GM12878 (cell line): ENCODE measurements around the gene BCAP31. TPM values are rescaled to one million over a fixed set of nuclear protein-coding genes. Genes with fewer than 3 reads are reported as not detected.

ENCODE experiments used
- ATAC-seq: fragments of 200-7000 bp; cut with Tn5 transposase; 3 replicates; pipeline ENCODE4 v1.9.1; 2020; ENCODE audit warnings: mild to moderate bottlenecking, moderate library complexity
- BruUV-seq: library from RNA; stranded (reverse); fragments of 400-500 nt; replicated peaks from 2 replicates; lab custom pipeline; 2021; lab: Mats Ljungman, UMichigan
- CTCF ChIA-PET: fragments of 300-600 bp; sonication (Branson Sonifier 250); formaldehyde crosslinking; extraction: SDS; loops from one replicate; lab custom pipeline; 2021; ENCODE audit warnings: inconsistent platforms; lab: Yijun Ruan, JAX
- POLR2A ChIA-PET: fragments of 350-600 bp; formaldehyde crosslinking; extraction: SDS; loops from one replicate; lab custom pipeline; 2021; ENCODE audit warnings: inconsistent platforms; lab: Charles Lee
- RAD21 ChIA-PET: fragments of 300-600 bp; sonication (Branson Sonifier 250); formaldehyde crosslinking; loops from one replicate; lab custom pipeline; 2023; ENCODE audit warnings: antibody characterized with exemption; ENCODE audit not compliant: unreplicated experiment; lab: Charles Lee
- SMC1A ChIA-PET: fragments of 300-600 bp; sonication (Branson Sonifier 250); formaldehyde crosslinking; loops from one replicate; lab custom pipeline; 2023; ENCODE audit not compliant: unreplicated experiment, uncharacterized antibody; lab: Charles Lee
- DNase-seq: peaks from one replicate; pipeline ENCODE4 v3.0.0-alpha.2; 2011; ENCODE audit warnings: low read depth, low spot score
- FAIRE-seq: peaks from 3 replicates; lab custom pipeline; 2011; peaks lifted over from hg19 to GRCh38; lab: Jason Lieb, UNC
- H2AFZ ChIP-seq: 2 replicates; pipeline ENCODE4 v1.6.0; 2011; ENCODE audit warnings: low read depth, low read length, control low read depth; ENCODE audit not compliant: control insufficient read depth
- H3K27ac ChIP-seq: 2 replicates; pipeline ENCODE4 v1.5.1; 2011; ENCODE audit warnings: control low read depth; ENCODE audit not compliant: control insufficient read depth, insufficient read depth
- H3K27me3 ChIP-seq, 2 experiments: replicated peaks in 1 of 2; 2 replicates each; pipeline versions ENCODE4 v1.6.0 to v1.6.1; 2011; ENCODE audit warnings: low read length in 1 of 2; ENCODE audit not compliant: control insufficient read depth in 2 of 2, insufficient read depth in 2 of 2
- H3K36me3 ChIP-seq, 2 experiments: 2 replicates each; pipeline ENCODE4 v1.5.1; 2011; ENCODE audit warnings: low read length in 1 of 2; ENCODE audit not compliant: control insufficient read depth in 2 of 2, insufficient read depth in 2 of 2
- H3K4me1 ChIP-seq: 2 replicates; pipeline ENCODE4 v1.6.1; 2011; ENCODE audit warnings: mild to moderate bottlenecking, low read length, moderate library complexity, mixed read lengths; ENCODE audit not compliant: control insufficient read depth, insufficient read depth
- H3K4me2 ChIP-seq: 2 replicates; pipeline ENCODE4 v1.6.0; 2011; ENCODE audit warnings: control low read depth; ENCODE audit not compliant: control insufficient read depth, insufficient read depth
- H3K4me3 ChIP-seq: fragments of 200-600 bp; sonication (generic); 2 replicates; pipeline ENCODE4 v1.5.1; 2016
- H3K79me2 ChIP-seq: 2 replicates; pipeline ENCODE4 v1.6.0; 2011; ENCODE audit warnings: low read length; ENCODE audit not compliant: control insufficient read depth, insufficient read depth
- H3K9ac ChIP-seq: 2 replicates; pipeline ENCODE4 v1.8.0; 2011; ENCODE audit warnings: low read length, control low read depth, mixed read lengths; ENCODE audit not compliant: control insufficient read depth, insufficient read depth
- H3K9me3 ChIP-seq: replicated peaks from 3 replicates; pipeline ENCODE4 v1.5.1; 2011; ENCODE audit warnings: mild to moderate bottlenecking, low read length; ENCODE audit not compliant: control insufficient read depth, insufficient read depth
- H4K20me1 ChIP-seq: 2 replicates; pipeline ENCODE4 v1.6.0; 2011; ENCODE audit not compliant: control insufficient read depth, insufficient read depth
- DPF2 ChIP-seq: fragments of 450-650 bp; IDR thresholded peaks from 2 replicates; pipeline ENCODE4 v1.6.1; 2017; ENCODE audit warnings: mild to moderate bottlenecking
- FOXM1 ChIP-seq: IDR thresholded peaks from 2 replicates; pipeline ENCODE4 v1.6.1; 2012; ENCODE audit warnings: low read depth, mild to moderate bottlenecking, inconsistent platforms, low read length, moderate library complexity
- HDAC2 ChIP-seq: fragments of 200-600 bp; sonication (generic); IDR thresholded peaks from 2 replicates; pipeline ENCODE4 v1.6.1; 2017
- MEF2B ChIP-seq: fragments of 450-650 bp; IDR thresholded peaks from 2 replicates; pipeline ENCODE4 v1.6.1; 2018; ENCODE audit warnings: mild to moderate bottlenecking, moderate library complexity; ENCODE audit not compliant: partially characterized antibody, poor library complexity, severe bottlenecking
- NR2C1 ChIP-seq: fragments of 450-650 bp; IDR thresholded peaks from 2 replicates; pipeline ENCODE4 v1.6.1; 2017; ENCODE audit warnings: antibody characterized with exemption, mild to moderate bottlenecking, moderate library complexity
- RAD21 ChIP-seq: IDR thresholded peaks from 2 replicates; pipeline ENCODE4 v1.6.1; 2011; ENCODE audit warnings: mild to moderate bottlenecking, low read depth, low read length, moderate library complexity; ENCODE audit not compliant: insufficient read depth
- SMC3 ChIP-seq: IDR thresholded peaks from 2 replicates; pipeline ENCODE4 v1.6.1; 2011; ENCODE audit warnings: low read length, improper control_type of control experiment, borderline replicate concordance
- SPI1 ChIP-seq: IDR thresholded peaks from 2 replicates; pipeline ENCODE4 v1.6.1; 2011; ENCODE audit warnings: low read depth, mild to moderate bottlenecking, low read length, moderate library complexity, borderline replicate concordance; ENCODE audit not compliant: insufficient read depth
- YY1 ChIP-seq: IDR thresholded peaks from 2 replicates; pipeline ENCODE4 v1.6.1; 2011; ENCODE audit warnings: low read depth, mild to moderate bottlenecking, low read length
- WGBS: methylation state at CpG from one replicate; pipeline ENCODE4 v1.1.6; 2016; ENCODE audit warnings: low lambda C conversion rate; ENCODE audit not compliant: insufficient replicate concordance, insufficient coverage; ENCODE audit errors: missing lambda C conversion rate; 5-methylcytosine and 5-hydroxymethylcytosine counted together
- in situ Hi-C: fragments of 300-500 bp; cut with MboI; formaldehyde crosslinking; loops from 9 replicates; pipeline ENCODE4 v1.14.3; 2018; ENCODE audit warnings: mixed read lengths
- intact Hi-C: fragments of 100-400 bp; cut with micrococcal nuclease; formaldehyde crosslinking; loops from one replicate; pipeline ENCODE4 v1.14.2; 2022; ENCODE audit not compliant: unreplicated experiment
- polyA plus RNA-seq, 11 experiments: library from polyadenylated mRNA; depleted of rRNA in 4 of 11; unstranded in 6 of 11; stranded (reverse) in 5 of 11; fragments of >200 nt; fragmentation: Nextera tagmentation in 4 of 11; fragmentation: Illumina TruSeq in 1 of 11; extraction: Ambion mirVana in 4 of 11; extraction: Trizol in 1 of 11; gene quantifications; 1 replicate in 1 of 11; 2 replicates in 10 of 11; pipeline versions ENCODE4 v1.2.1 to v1.2.3, GENCODE V29; 2011 to 2016; ENCODE audit warnings: inconsistent platforms in 2 of 11, missing spikeins in 2 of 11, low read depth in 1 of 11
- total RNA-seq, 4 experiments: library from RNA; depleted of rRNA in 3 of 4; stranded (reverse); fragments of >200 nt in 3 of 4; fragmentation: Illumina TruSeq in 1 of 4; extraction: Trizol in 1 of 4; gene quantifications; 2 replicates each; pipeline versions ENCODE4 v1.2.1 to v1.2.3, GENCODE V29; 2013 to 2021
- TF ChIP-seq, protein P1 (sequence below): IDR thresholded peaks from 2 replicates; pipeline ENCODE4 v1.6.1; 2011; ENCODE audit warnings: mild to moderate bottlenecking, low read depth, low read length, moderate library complexity; ENCODE audit not compliant: insufficient replicate concordance
- TF ChIP-seq, protein P2 (sequence below): IDR thresholded peaks from 2 replicates; pipeline ENCODE4 v1.6.1; 2012; ENCODE audit warnings: mild to moderate bottlenecking, low read depth, low read length
- TF ChIP-seq, protein P3 (sequence below): fragments of 450-650 bp; IDR thresholded peaks from 2 replicates; pipeline ENCODE4 v1.6.1; 2017; ENCODE audit warnings: mild to moderate bottlenecking, moderate library complexity
- TF ChIP-seq, protein P4 (sequence below): IDR thresholded peaks from 2 replicates; pipeline ENCODE4 v1.6.1; 2011; ENCODE audit warnings: borderline replicate concordance, low read depth, mild to moderate bottlenecking, moderate library complexity, mixed read lengths, low read length; ENCODE audit not compliant: insufficient read depth; ENCODE audit errors: extremely low read length

BCAP31 gene
- total and polyA plus RNA-seq, 10 of the 15 experiments (the other 5 are each of a cell fraction or from before 2014, with no cell fraction given), result 63.1 to 246 (median 95.6) TPM

DNA sequence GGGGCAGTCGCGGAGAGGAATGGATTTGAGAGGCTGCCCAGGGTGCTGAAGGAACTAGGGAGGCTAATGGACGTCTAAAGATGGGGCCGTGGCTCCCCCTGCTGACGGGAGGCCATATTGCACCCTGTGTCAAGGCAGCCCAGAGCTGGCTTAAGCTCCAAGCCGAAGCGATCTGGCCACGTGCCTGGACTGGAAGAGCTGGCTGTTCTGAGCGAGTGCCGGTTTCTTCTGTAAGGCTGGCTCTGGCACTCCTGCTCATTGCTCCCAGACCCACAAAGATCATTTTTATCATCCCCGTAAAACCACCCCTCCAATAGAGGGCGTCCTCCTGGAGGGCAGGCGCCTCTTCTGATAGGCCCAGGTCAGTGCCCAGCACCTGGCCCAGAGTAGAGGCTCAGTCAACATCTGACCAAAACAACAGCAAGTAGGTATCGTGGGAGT, 56.2 kb downstream of the BCAP31 start:
- ChIA-PET POLR2A (no interaction called here), SMC1A (interaction anchor here (0.9 to 1.8 kb wide), 2 partner anchors 81 to 129 kb away, joined by 3 to 9 read pairs; no protein-coding TSS in a partner anchor), CTCF (interaction anchor here (0.6 to 4.5 kb wide), 27 partner anchors 9 to 725 kb away, joined by 3 to 28 read pairs (median 4); partner anchors contain the start of gene DUSP9), RAD21 (interaction anchor here (0.9 to 3.7 kb wide), 10 partner anchors 10 to 726 kb away, joined by 3 to 26 read pairs (median 5); no protein-coding TSS in a partner anchor)
- no peaks in the 10 kb centered on the region; the same call in 2 of the 3 replicates for H3K9me3 ChIP-seq
- no peak overlapping the region for H3K9ac ChIP-seq
- H3K4me1 ChIP-seq, result no peaks in the 10 kb centered on the region
- H3K4me2 ChIP-seq, result no peak overlapping the region
- in situ Hi-C loops, result no loop called here
- H3K36me3 ChIP-seq, result no peaks in the 10 kb centered on the region
- no peak overlapping the region for H2AFZ ChIP-seq
- no peaks in the 10 kb centered on the region for H3K27me3 ChIP-seq
- intact Hi-C loops, result loop anchor here (1.0 to 5.0 kb wide), 4 partner anchors 56 to 709 kb away; no protein-coding TSS in a partner anchor
- no TSS peak for BruUV-seq
- peak; percentile 95 for ATAC-seq
- no peaks in the 10 kb centered on the region for H3K79me2 ChIP-seq
- peak; percentile 12 for DNase-seq
- no peak for FAIRE-seq
- 40% methylated on average over 14 of the region's 14 CpGs for WGBS
- H3K4me3 ChIP-seq, result no peak overlapping the region
- no peaks in the 10 kb centered on the region for H4K20me1 ChIP-seq
- no peak overlapping the region for H3K27ac ChIP-seq
- TF ChIP-seq DPF2, result no peak
- TF ChIP-seq, protein P1, sequence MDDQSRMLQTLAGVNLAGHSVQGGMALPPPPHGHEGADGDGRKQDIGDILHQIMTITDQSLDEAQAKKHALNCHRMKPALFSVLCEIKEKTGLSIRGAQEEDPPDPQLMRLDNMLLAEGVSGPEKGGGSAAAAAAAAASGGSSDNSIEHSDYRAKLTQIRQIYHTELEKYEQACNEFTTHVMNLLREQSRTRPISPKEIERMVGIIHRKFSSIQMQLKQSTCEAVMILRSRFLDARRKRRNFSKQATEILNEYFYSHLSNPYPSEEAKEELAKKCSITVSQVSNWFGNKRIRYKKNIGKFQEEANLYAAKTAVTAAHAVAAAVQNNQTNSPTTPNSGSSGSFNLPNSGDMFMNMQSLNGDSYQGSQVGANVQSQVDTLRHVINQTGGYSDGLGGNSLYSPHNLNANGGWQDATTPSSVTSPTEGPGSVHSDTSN, result no peak
- TF ChIP-seq, protein P2, sequence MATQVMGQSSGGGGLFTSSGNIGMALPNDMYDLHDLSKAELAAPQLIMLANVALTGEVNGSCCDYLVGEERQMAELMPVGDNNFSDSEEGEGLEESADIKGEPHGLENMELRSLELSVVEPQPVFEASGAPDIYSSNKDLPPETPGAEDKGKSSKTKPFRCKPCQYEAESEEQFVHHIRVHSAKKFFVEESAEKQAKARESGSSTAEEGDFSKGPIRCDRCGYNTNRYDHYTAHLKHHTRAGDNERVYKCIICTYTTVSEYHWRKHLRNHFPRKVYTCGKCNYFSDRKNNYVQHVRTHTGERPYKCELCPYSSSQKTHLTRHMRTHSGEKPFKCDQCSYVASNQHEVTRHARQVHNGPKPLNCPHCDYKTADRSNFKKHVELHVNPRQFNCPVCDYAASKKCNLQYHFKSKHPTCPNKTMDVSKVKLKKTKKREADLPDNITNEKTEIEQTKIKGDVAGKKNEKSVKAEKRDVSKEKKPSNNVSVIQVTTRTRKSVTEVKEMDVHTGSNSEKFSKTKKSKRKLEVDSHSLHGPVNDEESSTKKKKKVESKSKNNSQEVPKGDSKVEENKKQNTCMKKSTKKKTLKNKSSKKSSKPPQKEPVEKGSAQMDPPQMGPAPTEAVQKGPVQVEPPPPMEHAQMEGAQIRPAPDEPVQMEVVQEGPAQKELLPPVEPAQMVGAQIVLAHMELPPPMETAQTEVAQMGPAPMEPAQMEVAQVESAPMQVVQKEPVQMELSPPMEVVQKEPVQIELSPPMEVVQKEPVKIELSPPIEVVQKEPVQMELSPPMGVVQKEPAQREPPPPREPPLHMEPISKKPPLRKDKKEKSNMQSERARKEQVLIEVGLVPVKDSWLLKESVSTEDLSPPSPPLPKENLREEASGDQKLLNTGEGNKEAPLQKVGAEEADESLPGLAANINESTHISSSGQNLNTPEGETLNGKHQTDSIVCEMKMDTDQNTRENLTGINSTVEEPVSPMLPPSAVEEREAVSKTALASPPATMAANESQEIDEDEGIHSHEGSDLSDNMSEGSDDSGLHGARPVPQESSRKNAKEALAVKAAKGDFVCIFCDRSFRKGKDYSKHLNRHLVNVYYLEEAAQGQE, result peak; percentile 26; the same call in 1 of the 2 replicates
- TF ChIP-seq FOXM1, result no peak
- no peak for TF ChIP-seq HDAC2
- peak; percentile 77 for TF ChIP-seq YY1
- no peak for TF ChIP-seq SPI1
- no peak for TF ChIP-seq MEF2B
- TF ChIP-seq, protein P3, sequence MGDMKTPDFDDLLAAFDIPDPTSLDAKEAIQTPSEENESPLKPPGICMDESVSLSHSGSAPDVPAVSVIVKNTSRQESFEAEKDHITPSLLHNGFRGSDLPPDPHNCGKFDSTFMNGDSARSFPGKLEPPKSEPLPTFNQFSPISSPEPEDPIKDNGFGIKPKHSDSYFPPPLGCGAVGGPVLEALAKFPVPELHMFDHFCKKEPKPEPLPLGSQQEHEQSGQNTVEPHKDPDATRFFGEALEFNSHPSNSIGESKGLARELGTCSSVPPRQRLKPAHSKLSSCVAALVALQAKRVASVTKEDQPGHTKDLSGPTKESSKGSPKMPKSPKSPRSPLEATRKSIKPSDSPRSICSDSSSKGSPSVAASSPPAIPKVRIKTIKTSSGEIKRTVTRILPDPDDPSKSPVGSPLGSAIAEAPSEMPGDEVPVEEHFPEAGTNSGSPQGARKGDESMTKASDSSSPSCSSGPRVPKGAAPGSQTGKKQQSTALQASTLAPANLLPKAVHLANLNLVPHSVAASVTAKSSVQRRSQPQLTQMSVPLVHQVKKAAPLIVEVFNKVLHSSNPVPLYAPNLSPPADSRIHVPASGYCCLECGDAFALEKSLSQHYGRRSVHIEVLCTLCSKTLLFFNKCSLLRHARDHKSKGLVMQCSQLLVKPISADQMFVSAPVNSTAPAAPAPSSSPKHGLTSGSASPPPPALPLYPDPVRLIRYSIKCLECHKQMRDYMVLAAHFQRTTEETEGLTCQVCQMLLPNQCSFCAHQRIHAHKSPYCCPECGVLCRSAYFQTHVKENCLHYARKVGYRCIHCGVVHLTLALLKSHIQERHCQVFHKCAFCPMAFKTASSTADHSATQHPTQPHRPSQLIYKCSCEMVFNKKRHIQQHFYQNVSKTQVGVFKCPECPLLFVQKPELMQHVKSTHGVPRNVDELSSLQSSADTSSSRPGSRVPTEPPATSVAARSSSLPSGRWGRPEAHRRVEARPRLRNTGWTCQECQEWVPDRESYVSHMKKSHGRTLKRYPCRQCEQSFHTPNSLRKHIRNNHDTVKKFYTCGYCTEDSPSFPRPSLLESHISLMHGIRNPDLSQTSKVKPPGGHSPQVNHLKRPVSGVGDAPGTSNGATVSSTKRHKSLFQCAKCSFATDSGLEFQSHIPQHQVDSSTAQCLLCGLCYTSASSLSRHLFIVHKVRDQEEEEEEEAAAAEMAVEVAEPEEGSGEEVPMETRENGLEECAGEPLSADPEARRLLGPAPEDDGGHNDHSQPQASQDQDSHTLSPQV, result no peak
- TF ChIP-seq NR2C1, result no peak
- TF ChIP-seq, protein P4, sequence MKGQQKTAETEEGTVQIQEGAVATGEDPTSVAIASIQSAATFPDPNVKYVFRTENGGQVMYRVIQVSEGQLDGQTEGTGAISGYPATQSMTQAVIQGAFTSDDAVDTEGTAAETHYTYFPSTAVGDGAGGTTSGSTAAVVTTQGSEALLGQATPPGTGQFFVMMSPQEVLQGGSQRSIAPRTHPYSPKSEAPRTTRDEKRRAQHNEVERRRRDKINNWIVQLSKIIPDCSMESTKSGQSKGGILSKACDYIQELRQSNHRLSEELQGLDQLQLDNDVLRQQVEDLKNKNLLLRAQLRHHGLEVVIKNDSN, result peak; percentile 43
- peak; percentile 54; the same call in 1 of the 2 replicates for TF ChIP-seq SMC3
- peak; percentile 59 for TF ChIP-seq RAD21
